Measurements from ENCODE around the gene PRAMEF12.
"Not testable (repeated sequence)": the region's sequence is repeated elsewhere in the genome, so short reads cannot be mapped to it uniquely, and the experiment has no call there.

PRAMEF12 gene

GRCh38 chr1:12791097-12791496 lies 17.6 kb downstream of the PRAMEF12 start, which contains the start of gene PRAMEF1:
PRAMEF1 (plus strand) TSS chr1:12791397; CDS start chr1:12793228, 1,831 bp downstream.
- WGBS (ENCODE audit: insufficient coverage, insufficient read length), result no CpG with 5 or more reads among the region's 5 CpGs
- not testable (repeated sequence) for H3K4me1 ChIP-seq (ENCODE audit: control insufficient read depth, insufficient read depth, low read length)

GRCh38 chr1:12798911-12799310 lies 25.4 kb downstream of the PRAMEF12 start:
- DNase-seq (ENCODE audit: low read depth, low spot score), result no peak
- no CpG with 5 or more reads among the region's 4 CpGs for WGBS (ENCODE audit: insufficient coverage, insufficient read length)
- H3K4me3 ChIP-seq (ENCODE audit: low read length), result no peak overlapping the region
- H3K4me1 ChIP-seq (ENCODE audit: control insufficient read depth, insufficient read depth, low read length), result no peaks in the 10 kb centered on the region
- 0 out of 2 replicates have a peak, but pooled peaks cover 1% of the 10 kb centered on the region for H3K9me3 ChIP-seq (ENCODE audit: control insufficient read depth, insufficient read depth, low read length)
- H3K27me3 ChIP-seq (ENCODE audit: control insufficient read depth, insufficient read depth, low read length), result no peaks in the 10 kb centered on the region
- H3K36me3 ChIP-seq (ENCODE audit: control insufficient read depth, insufficient read depth, low read length), result no peaks in the 10 kb centered on the region
- H3K27ac ChIP-seq (ENCODE audit: low read length), result no peak overlapping the region

More at GRCh38 chr1:12791097-12791496, 17.6 kb downstream of the PRAMEF12 start, which contains the start of gene PRAMEF1:
- H3K36me3 ChIP-seq (ENCODE audit: control insufficient read depth, insufficient read depth, low read length); H3K4me3 ChIP-seq (ENCODE audit: low read length); H3K27me3 ChIP-seq (ENCODE audit: control insufficient read depth, insufficient read depth, low read length); DNase-seq (ENCODE audit: low read depth, low spot score); H3K9me3 ChIP-seq (ENCODE audit: control insufficient read depth, insufficient read depth, low read length); H3K27ac ChIP-seq (ENCODE audit: low read length): not testable (repeated sequence)

- no peak overlapping the region for H3K27ac ChIP-seq (ENCODE audit: low read length)
- H3K9me3 ChIP-seq (ENCODE audit: control insufficient read depth, insufficient read depth, low read length), result 0 out of 2 replicates have a peak, but pooled peaks cover 1% of the 10 kb centered on the region
- no peaks in the 10 kb centered on the region for H3K4me1 ChIP-seq (ENCODE audit: control insufficient read depth, insufficient read depth, low read length)
- no CpG with 5 or more reads among the region's 2 CpGs for WGBS (ENCODE audit: insufficient coverage, insufficient read length)
- no peak overlapping the region for H3K4me3 ChIP-seq (ENCODE audit: low read length)
- DNase-seq (ENCODE audit: low read depth, low spot score), result no peak
- H3K27me3 ChIP-seq (ENCODE audit: control insufficient read depth, insufficient read depth, low read length), result no peaks in the 10 kb centered on the region
- no peaks in the 10 kb centered on the region for H3K36me3 ChIP-seq (ENCODE audit: control insufficient read depth, insufficient read depth, low read length)
Observed at GRCh38 chr1:12799730-12800129, 26.2 kb downstream of the PRAMEF12 start.

- Histone ChIP-seq H3K36me3 (ENCODE audit: control insufficient read depth, insufficient read depth, low read length) (no peaks in the 10 kb centered on the region), H3K27ac (ENCODE audit: low read length) (no peak overlapping the region), H3K4me3 (ENCODE audit: low read length) (no peak overlapping the region), H3K27me3 (ENCODE audit: control insufficient read depth, insufficient read depth, low read length) (no peaks in the 10 kb centered on the region), H3K9me3 (ENCODE audit: control insufficient read depth, insufficient read depth, low read length) (peaks cover 2% of the 10 kb centered on the region; the same call in 1 of the 2 replicates), H3K4me1 (ENCODE audit: control insufficient read depth, insufficient read depth, low read length) (no peaks in the 10 kb centered on the region; the same call in 1 of the 2 replicates)
- no CpG with 5 or more reads among the region's 1 CpG for WGBS (ENCODE audit: insufficient coverage, insufficient read length)
- DNase-seq (ENCODE audit: low read depth, low spot score), result no peak
Observed at GRCh38 chr1:12809933-12810332, 36.4 kb downstream of the PRAMEF12 start.

- Histone ChIP-seq H3K27ac (ENCODE audit: low read length) (no peak overlapping the region), H3K9me3 (ENCODE audit: control insufficient read depth, insufficient read depth, low read length) (peaks cover 2% of the 10 kb centered on the region; the same call in 1 of the 2 replicates), H3K27me3 (ENCODE audit: control insufficient read depth, insufficient read depth, low read length) (no peaks in the 10 kb centered on the region), H3K4me3 (ENCODE audit: low read length) (no peak overlapping the region), H3K4me1 (ENCODE audit: control insufficient read depth, insufficient read depth, low read length) (no peaks in the 10 kb centered on the region; the same call in 1 of the 2 replicates), H3K36me3 (ENCODE audit: control insufficient read depth, insufficient read depth, low read length) (no peaks in the 10 kb centered on the region)
- no CpG with 5 or more reads among the region's 5 CpGs for WGBS (ENCODE audit: insufficient coverage, insufficient read length)
- no peak for DNase-seq (ENCODE audit: low read depth, low spot score)
Observed at GRCh38 chr1:12810691-12811408, 37.3 kb downstream of the PRAMEF12 start.

GRCh38 chr1:12811409-12811784 lies 37.9 kb downstream of the PRAMEF12 start:
- H3K27me3 ChIP-seq (ENCODE audit: control insufficient read depth, insufficient read depth, low read length), result no peaks in the 10 kb centered on the region
- H3K4me3 ChIP-seq (ENCODE audit: low read length), result no peak overlapping the region
- H3K27ac ChIP-seq (ENCODE audit: low read length), result no peak overlapping the region

GRCh38 chr1:12819061-12819460 lies 45.5 kb downstream of the PRAMEF12 start:
- H3K27me3 ChIP-seq (ENCODE audit: control insufficient read depth, insufficient read depth, low read length); H3K27ac ChIP-seq (ENCODE audit: low read length); H3K4me3 ChIP-seq (ENCODE audit: low read length); H3K9me3 ChIP-seq (ENCODE audit: control insufficient read depth, insufficient read depth, low read length); DNase-seq (ENCODE audit: low read depth, low spot score); H3K4me1 ChIP-seq (ENCODE audit: control insufficient read depth, insufficient read depth, low read length); H3K36me3 ChIP-seq (ENCODE audit: control insufficient read depth, insufficient read depth, low read length): not testable (repeated sequence)
- WGBS (ENCODE audit: insufficient coverage, insufficient read length), result no CpG with 5 or more reads among the region's 6 CpGs

More at GRCh38 chr1:12811409-12811784, 37.9 kb downstream of the PRAMEF12 start:
- no peaks in the 10 kb centered on the region for H3K36me3 ChIP-seq (ENCODE audit: control insufficient read depth, insufficient read depth, low read length)
- DNase-seq (ENCODE audit: low read depth, low spot score), result no peak
- H3K9me3 ChIP-seq (ENCODE audit: control insufficient read depth, insufficient read depth, low read length), result peaks cover 2% of the 10 kb centered on the region; the same call in 1 of the 2 replicates
- H3K4me1 ChIP-seq (ENCODE audit: control insufficient read depth, insufficient read depth, low read length), result no peaks in the 10 kb centered on the region; the same call in 1 of the 2 replicates
- no CpG with 5 or more reads among the region's 2 CpGs for WGBS (ENCODE audit: insufficient coverage, insufficient read length)

Measured in iPS DF 6.9 (cell line).